H1 (cell line): ENCODE measurements around the gene TTLL5. TPM values are rescaled to one million over a fixed set of nuclear protein-coding genes. Genes with fewer than 3 reads are reported as not detected.

Experiments
- CTCF ChIA-PET: fragments of 300-600 bp; sonication (Branson Sonifier 250); formaldehyde crosslinking; loops from one replicate; lab custom pipeline; 2021; ENCODE audit not compliant: partially characterized antibody; lab: Charles Lee
- POLR2A ChIA-PET: fragments of 300-600 bp; sonication (Branson Sonifier 250); formaldehyde crosslinking; loops from one replicate; lab custom pipeline; 2021; ENCODE audit warnings: inconsistent platforms; ENCODE audit not compliant: partially characterized antibody; lab: Charles Lee
- DNase-seq, 2 experiments: peaks; one replicate each; pipeline versions ENCODE4 v3.0.0 to v3.0.0-alpha.2; 2010 to 2022; ENCODE audit warnings: low spot score in 2 of 2, low read depth in 1 of 2, mixed read lengths in 1 of 2
- FAIRE-seq: peaks from 2 replicates; lab custom pipeline; 2011; peaks lifted over from hg19 to GRCh38; lab: Jason Lieb, UNC
- H2AFZ ChIP-seq: 2 replicates; pipeline ENCODE4 v1.8.1; 2012; ENCODE audit warnings: low read length, inconsistent platforms
- H2AK5ac ChIP-seq: 2 replicates; pipeline ENCODE4 v1.6.1; 2013; ENCODE audit warnings: low read depth, low read length
- H2BK120ac ChIP-seq: replicated peaks from 2 replicates; pipeline ENCODE3; 2013; ENCODE audit warnings: low read depth, low read length, inconsistent platforms
- H2BK12ac ChIP-seq: 2 replicates; pipeline ENCODE4 v1.6.1; 2013; ENCODE audit warnings: low read depth, low read length
- H2BK15ac ChIP-seq: 2 replicates; pipeline ENCODE4 v1.6.1; 2013; ENCODE audit warnings: low read length
- H2BK20ac ChIP-seq: 2 replicates; pipeline ENCODE4 v1.6.1; 2013; ENCODE audit warnings: low read length
- H2BK5ac ChIP-seq: 2 replicates; pipeline ENCODE4 v1.6.1; 2013; ENCODE audit warnings: low read depth, low read length
- H3K14ac ChIP-seq: 2 replicates; pipeline ENCODE4 v1.6.1; 2013; ENCODE audit warnings: inconsistent platforms; ENCODE audit not compliant: insufficient read length
- H3K18ac ChIP-seq: 2 replicates; pipeline ENCODE4 v1.6.1; 2013; ENCODE audit warnings: low read length; ENCODE audit errors: extremely low read depth
- H3K23ac ChIP-seq: 2 replicates; pipeline ENCODE4 v1.6.1; 2013; ENCODE audit warnings: inconsistent platforms; ENCODE audit not compliant: insufficient read length
- H3K23me2 ChIP-seq: 2 replicates; pipeline ENCODE4 v1.6.1; 2013; ENCODE audit warnings: low read depth, low read length
- H3K27ac ChIP-seq: 2 replicates; pipeline ENCODE4 v1.6.1; 2011; ENCODE audit warnings: low read depth, low read length, inconsistent platforms
- H3K27me3 ChIP-seq, 4 experiments: replicated peaks in 1 of 4; 1 replicate in 1 of 4; 2 replicates in 3 of 4; pipeline versions ENCODE4 v1.6.1 to v1.8.1; 2011 to 2013; ENCODE audit warnings: low read length in 3 of 4, mild to moderate bottlenecking in 3 of 4, inconsistent platforms in 2 of 4, mixed read lengths in 2 of 4, moderate library complexity in 1 of 4; ENCODE audit not compliant: control insufficient read depth in 3 of 4, insufficient read depth in 3 of 4; ENCODE audit errors: extremely low read depth in 1 of 4
- H3K36me3 ChIP-seq, 4 experiments: 2 replicates each; pipeline versions ENCODE4 v1.6.1 to v1.8.1; 2011 to 2013; ENCODE audit warnings: mild to moderate bottlenecking in 4 of 4, low read length in 3 of 4, moderate library complexity in 2 of 4, control low read depth in 1 of 4, inconsistent platforms in 1 of 4; ENCODE audit not compliant: insufficient read depth in 4 of 4, control insufficient read depth in 2 of 4
- H3K4ac ChIP-seq: replicated peaks from 2 replicates; pipeline ENCODE3; 2013; ENCODE audit warnings: low read length, low read depth, mixed read lengths, inconsistent platforms; ENCODE audit not compliant: insufficient read length
- H3K4me1 ChIP-seq, 4 experiments: replicated peaks in 1 of 4; 1 replicate in 1 of 4; 2 replicates in 3 of 4; pipeline versions ENCODE4 v1.6.1 to v1.8.1; 2011 to 2013; ENCODE audit warnings: low read length in 3 of 4, inconsistent platforms in 2 of 4, mixed read lengths in 1 of 4; ENCODE audit not compliant: insufficient read depth in 4 of 4, control insufficient read depth in 3 of 4
- H3K4me2 ChIP-seq, 2 experiments: 2 replicates each; pipeline versions ENCODE4 v1.6.1 to v1.8.1; 2011 to 2013; ENCODE audit warnings: low read depth in 2 of 2, low read length in 2 of 2, control low read depth in 1 of 2, inconsistent platforms in 1 of 2, mild to moderate bottlenecking in 1 of 2; ENCODE audit not compliant: insufficient read depth in 1 of 2
- H3K4me3 ChIP-seq, 4 experiments: fragments of 200-600, 300-600 bp in 1 of 4; sonication (generic), shearing (Covaris generic), sonication (Bioruptor Twin) in 1 of 4; 2 replicates each; pipeline versions ENCODE4 v1.5.1 to v1.8.1; 2011 to 2016; ENCODE audit warnings: low read length in 4 of 4, low read depth in 3 of 4, control low read depth in 2 of 4, inconsistent platforms in 2 of 4, mild to moderate bottlenecking in 2 of 4, mixed read lengths in 1 of 4, moderate library complexity in 1 of 4; ENCODE audit not compliant: insufficient read depth in 2 of 4; ENCODE audit errors: extremely low read depth in 1 of 4
- H3K56ac ChIP-seq: replicated peaks from 2 replicates; pipeline ENCODE3; 2013; ENCODE audit warnings: low read depth, mild to moderate bottlenecking, mixed read lengths, low read length, inconsistent platforms; ENCODE audit not compliant: insufficient read length
- H3K79me1 ChIP-seq: 2 replicates; pipeline ENCODE4 v1.6.1; 2013; ENCODE audit warnings: low read depth, low read length, control low read depth
- H3K79me2 ChIP-seq, 2 experiments: 2 replicates each; pipeline versions ENCODE4 v1.6.1 to v1.8.1; 2012 to 2013; ENCODE audit warnings: low read length in 2 of 2, mild to moderate bottlenecking in 2 of 2, inconsistent platforms in 1 of 2; ENCODE audit not compliant: insufficient read depth in 2 of 2, control insufficient read depth in 1 of 2
- H3K9ac ChIP-seq, 4 experiments: replicated peaks in 1 of 4; 1 replicate in 1 of 4; 2 replicates in 3 of 4; pipeline versions ENCODE4 v1.6.1 to v1.8.1; 2011 to 2013; ENCODE audit warnings: low read depth in 3 of 4, low read length in 3 of 4, control low read depth in 2 of 4, mild to moderate bottlenecking in 2 of 4, moderate library complexity in 2 of 4, inconsistent platforms in 1 of 4; ENCODE audit errors: extremely low read depth in 1 of 4
- H3K9me3 ChIP-seq, 2 experiments: 2 replicates each; pipeline versions ENCODE4 v1.6.1 to v1.8.1; 2012 to 2013; ENCODE audit warnings: mild to moderate bottlenecking in 2 of 2, moderate library complexity in 2 of 2, control low read depth in 1 of 2, inconsistent platforms in 1 of 2, low read depth in 1 of 2, low read length in 1 of 2, mixed read lengths in 1 of 2; ENCODE audit not compliant: insufficient read depth in 2 of 2
- H4K20me1 ChIP-seq, 2 experiments: replicated peaks in 1 of 2; 2 replicates each; pipeline versions ENCODE3 to v1.8.1; 2011 to 2013; ENCODE audit warnings: inconsistent platforms in 2 of 2, low read length in 2 of 2, mild to moderate bottlenecking in 1 of 2; ENCODE audit not compliant: insufficient read depth in 2 of 2, control insufficient read depth in 1 of 2
- H4K5ac ChIP-seq: 2 replicates; pipeline ENCODE4 v1.6.1; 2013; ENCODE audit warnings: low read length, low read depth, mixed read lengths, inconsistent platforms; ENCODE audit not compliant: insufficient read length
- H4K8ac ChIP-seq: 2 replicates; pipeline ENCODE4 v1.8.0; 2013; ENCODE audit warnings: mild to moderate bottlenecking, moderate library complexity, low read length, inconsistent platforms; ENCODE audit not compliant: insufficient read depth; ENCODE audit errors: extremely low read depth
- H4K91ac ChIP-seq: replicated peaks from 2 replicates; pipeline ENCODE3; 2013; ENCODE audit warnings: low read length, mixed read lengths, inconsistent platforms; ENCODE audit not compliant: insufficient read length
- HDAC6 ChIP-seq: IDR thresholded peaks from one replicate; pipeline ENCODE4 v1.7.1; 2012; ENCODE audit warnings: low read depth, mild to moderate bottlenecking, inconsistent platforms, low read length, moderate library complexity
- WGBS, 2 experiments: shearing (Covaris generic) in 1 of 2; methylation state at CpG; one replicate each; pipeline versions ENCODE4 v1.1.6 to v1.1.7; 2013 to 2015; ENCODE audit warnings: low lambda C conversion rate in 2 of 2, mixed read lengths in 2 of 2, inconsistent platforms in 1 of 2, low coverage in 1 of 2, missing lambda C conversion rate in 1 of 2; ENCODE audit not compliant: insufficient replicate concordance in 2 of 2, insufficient coverage in 1 of 2, insufficient read length in 1 of 2; ENCODE audit errors: extremely low coverage in 1 of 2, missing lambda C conversion rate in 1 of 2; 5-methylcytosine and 5-hydroxymethylcytosine counted together
- polyA plus RNA-seq, 7 experiments: library from polyadenylated mRNA; depleted of rRNA in 3 of 7; stranded (reverse) in 5 of 7; unstranded in 2 of 7; fragments of >200 nt in 5 of 7; fragments of 200-250 nt in 2 of 7; gene quantifications; 1 replicate in 5 of 7; 2 replicates in 1 of 7; 4 replicates in 1 of 7; pipeline versions ENCODE4 v1.2.1 to v1.2.3, GENCODE V29; 2011 to 2013; ENCODE audit warnings: missing spikeins in 2 of 7, mixed read lengths in 2 of 7
- total RNA-seq: library from RNA; stranded (reverse); fragmentation: NEBNext Ultra II Directional; extraction: Animal tissue kit (Norgen Biotek cat#: 25700); gene quantifications from 2 replicates; pipeline ENCODE4 v1.2.1, GENCODE V29; 2021

The TTLL5 gene
- total and polyA plus RNA-seq, 2 of the 8 experiments (the other 6 are each of a cell fraction or from before 2014, with no cell fraction given) = 16.1 to 45.9 TPM

GRCh38 chr14:75859746-75860145 is 198.7 kb downstream of the TTLL5 start:
- Histone ChIP-seq H3K4me2 (no peak overlapping the region), H2BK120ac (no peak overlapping the region), H3K79me1 (no peaks in the 10 kb centered on the region)
- no peak for DNase-seq
- ChIA-PET POLR2A (interaction anchor here (1.2 kb wide), 1 partner anchor 151 kb away, joined by 3 read pairs; no protein-coding TSS in a partner anchor), CTCF (interaction anchor here (0.8 to 2.1 kb wide), 10 partner anchors 11 to 171 kb away, joined by 3 to 8 read pairs (median 3); no protein-coding TSS in a partner anchor)
- TF ChIP-seq HDAC6 = no peak
- TF ChIP-seq, all 59 proteins: peak for 0
- Histone ChIP-seq H3K79me2 (no peaks in the 10 kb centered on the region), H3K27me3 (peaks cover 11 to 27% (median 25%) of the 10 kb centered on the region in 4 experiments), H2AFZ (no peak overlapping the region), H2AK5ac (no peak overlapping the region), H3K23ac (no peak overlapping the region), H2BK12ac (no peak overlapping the region), H2BK15ac (no peak overlapping the region), H3K4ac (no peak overlapping the region), H3K4me3 (no peak overlapping the region), H4K5ac (no peak overlapping the region), H2BK5ac (no peak overlapping the region), H3K23me2 (no peaks in the 10 kb centered on the region), H2BK20ac (no peak overlapping the region), H3K56ac (no peak overlapping the region), H3K36me3 (no peaks in the 10 kb centered on the region; a peak in 1 of 8 replicates), H4K8ac (no peak overlapping the region), H3K27ac (no peak overlapping the region), H4K20me1 (peaks cover 2 to 4% of the 10 kb centered on the region in 2 experiments), H3K18ac (no peak overlapping the region), H3K4me1 (peaks cover 2 to 11% (median 7%) of the 10 kb centered on the region in 4 experiments; a peak in 3 of 7 replicates), H3K9ac (no peak overlapping the region), H4K91ac (no peak overlapping the region), H3K9me3 (no peaks in the 10 kb centered on the region), H3K14ac (no peak overlapping the region)
- 84% methylated on average over 3 of the region's 3 CpGs; no CpG with 5 or more reads in 1 of the 2 experiments for WGBS, 2 experiments
- FAIRE-seq = no peak
